H9 (cell line): ENCODE results near the gene INVS. TPM values are rescaled to one million over a fixed set of nuclear protein-coding genes. Genes with fewer than 3 reads are reported as not detected.

Experiments used
- DNase-seq: peaks from one replicate; pipeline ENCODE4 v3.0.0-alpha.2; 2017
- H2AFZ ChIP-seq: one replicate; pipeline ENCODE4 v1.6.1; 2013; ENCODE audit warnings: mild to moderate bottlenecking, low read length, control low read depth, moderate library complexity
- H2AK5ac ChIP-seq: 2 replicates; pipeline ENCODE4 v1.6.1; 2013; ENCODE audit warnings: low read length, control low read depth, mixed read lengths; ENCODE audit not compliant: insufficient read length
- H2BK120ac ChIP-seq: one replicate; pipeline ENCODE4 v1.6.1; 2013; ENCODE audit warnings: low read depth, mild to moderate bottlenecking, low read length, control low read depth, inconsistent platforms; ENCODE audit not compliant: poor library complexity, severe bottlenecking
- H2BK12ac ChIP-seq: 2 replicates; pipeline ENCODE4 v1.6.1; 2013; ENCODE audit warnings: low read length, control low read depth, mixed read lengths, low read depth; ENCODE audit not compliant: insufficient read length
- H2BK15ac ChIP-seq: 2 replicates; pipeline ENCODE4 v1.6.1; 2013; ENCODE audit warnings: low read depth, low read length, control low read depth
- H2BK20ac ChIP-seq: one replicate; pipeline ENCODE4 v1.6.1; 2013; ENCODE audit warnings: low read depth, mild to moderate bottlenecking, low read length, control low read depth, inconsistent platforms; ENCODE audit not compliant: poor library complexity, severe bottlenecking
- H2BK5ac ChIP-seq: 2 replicates; pipeline ENCODE4 v1.6.1; 2013; ENCODE audit warnings: low read length, control low read depth, mixed read lengths; ENCODE audit not compliant: insufficient read length
- H3K14ac ChIP-seq: 2 replicates; pipeline ENCODE4 v1.6.1; 2013; ENCODE audit warnings: low read length, control low read depth; ENCODE audit not compliant: insufficient read depth
- H3K18ac ChIP-seq: 2 replicates; pipeline ENCODE4 v1.6.1; 2013; ENCODE audit warnings: low read depth, mild to moderate bottlenecking, mixed read lengths, low read length, control low read depth; ENCODE audit not compliant: insufficient read length
- H3K23ac ChIP-seq: 2 replicates; pipeline ENCODE4 v1.6.1; 2013; ENCODE audit warnings: low read length, control low read depth, mixed read lengths, low read depth; ENCODE audit not compliant: insufficient read length
- H3K23me2 ChIP-seq: 2 replicates; pipeline ENCODE4 v1.6.1; 2013; ENCODE audit warnings: low read depth, mild to moderate bottlenecking, mixed read lengths, low read length, control low read depth; ENCODE audit not compliant: insufficient read length, poor library complexity, severe bottlenecking
- H3K27ac ChIP-seq: 2 replicates; pipeline ENCODE4 v1.5.1; 2013; ENCODE audit warnings: low read length, control low read depth, mixed read lengths, low read depth; ENCODE audit not compliant: insufficient read length
- H3K27me3 ChIP-seq: 2 replicates; pipeline ENCODE4 v1.6.1; 2013; ENCODE audit warnings: low read length, control low read depth, inconsistent platforms; ENCODE audit not compliant: insufficient read depth
- H3K4ac ChIP-seq: 2 replicates; pipeline ENCODE4 v1.6.1; 2013; ENCODE audit warnings: low read depth, mild to moderate bottlenecking, control low read depth, inconsistent platforms, low read length, moderate library complexity
- H3K4me1 ChIP-seq: 2 replicates; pipeline ENCODE4 v1.6.1; 2013; ENCODE audit warnings: low read length, control low read depth, inconsistent platforms; ENCODE audit not compliant: insufficient read depth
- H3K4me2 ChIP-seq: 2 replicates; pipeline ENCODE4 v1.6.1; 2013; ENCODE audit warnings: low read length, control low read depth, mixed read lengths; ENCODE audit not compliant: insufficient read length, insufficient read depth
- H3K56ac ChIP-seq: 2 replicates; pipeline ENCODE4 v1.6.1; 2013; ENCODE audit warnings: low read depth, mild to moderate bottlenecking, mixed read lengths, low read length, control low read depth; ENCODE audit not compliant: insufficient read length
- H3K79me1 ChIP-seq: 2 replicates; pipeline ENCODE4 v1.6.1; 2013; ENCODE audit warnings: low read depth, mild to moderate bottlenecking, moderate library complexity, low read length, control low read depth, inconsistent platforms; ENCODE audit not compliant: insufficient read depth, poor library complexity, severe bottlenecking
- H3K79me2 ChIP-seq: 2 replicates; pipeline ENCODE4 v1.6.1; 2013; ENCODE audit warnings: low read length, control low read depth, inconsistent platforms; ENCODE audit not compliant: insufficient read depth
- H3K9ac ChIP-seq: 2 replicates; pipeline ENCODE4 v1.6.1; 2013; ENCODE audit warnings: low read length, control low read depth, mixed read lengths; ENCODE audit not compliant: insufficient read length; ENCODE audit errors: extremely low read depth
- H3K9me3 ChIP-seq: one replicate; pipeline ENCODE4 v1.6.1; 2013; ENCODE audit warnings: low read depth, low read length, inconsistent platforms; ENCODE audit not compliant: control insufficient read depth
- H3T11ph ChIP-seq: one replicate; pipeline ENCODE4 v1.6.1; 2013; ENCODE audit warnings: mild to moderate bottlenecking, low read length, control low read depth, inconsistent platforms
- H4K20me1 ChIP-seq: one replicate; pipeline ENCODE4 v1.6.1; 2013; ENCODE audit not compliant: control insufficient read depth, insufficient read length, insufficient read depth
- H4K5ac ChIP-seq: 2 replicates; pipeline ENCODE4 v1.6.1; 2013; ENCODE audit warnings: low read depth, mild to moderate bottlenecking, mixed read lengths, low read length, control low read depth; ENCODE audit not compliant: insufficient read length
- H4K8ac ChIP-seq: replicated peaks from 2 replicates; pipeline ENCODE4 v1.6.1; 2013; ENCODE audit warnings: low read length, control low read depth, mixed read lengths, low read depth; ENCODE audit not compliant: insufficient read length
- H4K91ac ChIP-seq: 2 replicates; pipeline ENCODE4 v1.6.1; 2013; ENCODE audit warnings: low read depth, mild to moderate bottlenecking, moderate library complexity, mixed read lengths, low read length, control low read depth; ENCODE audit not compliant: insufficient read length
- H3K27ac Mint-ChIP-seq, 3 experiments: 2 replicates in 2 of 3; 3 replicates in 1 of 3; pipeline ENCODE4 v1.8.0; 2020 to 2021; ENCODE audit warnings: mixed read lengths in 3 of 3, mild to moderate bottlenecking in 1 of 3, moderate library complexity in 1 of 3
- H3K27me3 Mint-ChIP-seq: 2 replicates; pipeline ENCODE4 v1.8.0; 2021; ENCODE audit warnings: low read depth, mild to moderate bottlenecking, moderate library complexity, mixed read lengths
- H3K36me3 Mint-ChIP-seq, 3 experiments: 2 replicates in 2 of 3; 3 replicates in 1 of 3; pipeline ENCODE4 v1.8.0; 2020 to 2021; ENCODE audit warnings: low read depth in 3 of 3, mixed read lengths in 3 of 3; ENCODE audit not compliant: insufficient read depth in 1 of 3
- H3K4me1 Mint-ChIP-seq, 2 experiments: 2 replicates each; pipeline ENCODE4 v1.8.0; 2020; ENCODE audit warnings: mixed read lengths in 2 of 2
- H3K4me3 Mint-ChIP-seq, 2 experiments: 2 replicates in 1 of 2; 3 replicates in 1 of 2; pipeline ENCODE4 v1.8.0; 2020 to 2021; ENCODE audit warnings: mild to moderate bottlenecking in 2 of 2, mixed read lengths in 2 of 2, moderate library complexity in 1 of 2
- H3K9me3 Mint-ChIP-seq, 2 experiments: 2 replicates in 1 of 2; 3 replicates in 1 of 2; pipeline ENCODE4 v1.8.0; 2020; ENCODE audit warnings: mild to moderate bottlenecking in 2 of 2, mixed read lengths in 2 of 2, moderate library complexity in 1 of 2
- total RNA-seq: library from RNA; stranded (reverse); gene quantifications from 2 replicates; pipeline ENCODE4 v1.2.1, GENCODE V29; 2021
- TF ChIP-seq, protein P1 (sequence below): fragments of 200-600 bp; sonication (generic); conservative IDR thresholded peaks from 3 replicates; pipeline ENCODE4 v1.8.0; 2021; ENCODE audit warnings: antibody characterized with exemption, mild to moderate bottlenecking

Gene INVS
- total RNA-seq, 1 experiment from 2014 or later: 7.5 TPM

DNA sequence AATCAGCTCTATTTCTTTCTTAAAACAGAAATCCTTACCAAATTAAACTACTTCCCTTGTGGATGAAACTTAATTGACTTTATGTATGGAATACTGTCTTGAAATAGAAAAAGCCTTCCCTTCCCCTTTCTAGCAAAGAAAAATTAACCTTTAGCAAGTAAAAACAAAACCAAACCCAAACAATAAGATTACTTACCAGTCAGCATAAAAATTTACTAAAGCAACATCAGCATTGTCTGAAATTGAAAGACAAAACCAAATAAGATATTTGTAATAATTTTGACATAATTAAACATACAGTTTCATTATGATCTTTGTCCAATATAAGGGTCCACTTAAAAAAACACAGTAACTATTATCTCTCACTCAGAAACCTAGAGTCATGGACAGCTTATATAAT lies 41.4 kb upstream of the INVS start:
- Histone ChIP-seq H2BK120ac (no peak overlapping the region), H3K79me1 (no peaks in the 10 kb centered on the region), H3K14ac (no peak overlapping the region), H3K9ac (no peak overlapping the region), H3K56ac (no peak overlapping the region), H2AK5ac (no peak overlapping the region), H3K23me2 (no peaks in the 10 kb centered on the region), H3K4me2 (no peak overlapping the region), H3K79me2 (no peaks in the 10 kb centered on the region), H4K91ac (no peak overlapping the region), H4K8ac (no peak overlapping the region), H2BK5ac (no peak overlapping the region), H3K4me1 (no peaks in the 10 kb centered on the region), H4K5ac (no peak overlapping the region), H3K23ac (no peak overlapping the region), H2BK15ac (no peak overlapping the region), H3K27me3 (no peaks in the 10 kb centered on the region), H2BK20ac (no peak overlapping the region), H3K9me3 (no peaks in the 10 kb centered on the region), H2AFZ (no peak overlapping the region), H3K4ac (no peak overlapping the region), H4K20me1 (no peaks in the 10 kb centered on the region), H3T11ph (no peak overlapping the region), H3K18ac (no peak overlapping the region), H3K27ac (no peak overlapping the region), H2BK12ac (no peak overlapping the region)
- H3K27me3 Mint-ChIP-seq: no peaks in the 10 kb centered on the region
- peaks cover 0 to 5% (median 0%) of the 10 kb centered on the region in 3 experiments; a peak in 2 of 7 replicates for H3K36me3 Mint-ChIP-seq
- no peak overlapping the region for H3K27ac Mint-ChIP-seq
- no peak overlapping the region for H3K4me3 Mint-ChIP-seq
- H3K4me1 Mint-ChIP-seq: peaks cover 0 to 3% of the 10 kb centered on the region in 2 experiments; a peak in 1 of 4 replicates
- DNase-seq: no peak
- no peaks in the 10 kb centered on the region for H3K9me3 Mint-ChIP-seq
- TF ChIP-seq, protein P1, sequence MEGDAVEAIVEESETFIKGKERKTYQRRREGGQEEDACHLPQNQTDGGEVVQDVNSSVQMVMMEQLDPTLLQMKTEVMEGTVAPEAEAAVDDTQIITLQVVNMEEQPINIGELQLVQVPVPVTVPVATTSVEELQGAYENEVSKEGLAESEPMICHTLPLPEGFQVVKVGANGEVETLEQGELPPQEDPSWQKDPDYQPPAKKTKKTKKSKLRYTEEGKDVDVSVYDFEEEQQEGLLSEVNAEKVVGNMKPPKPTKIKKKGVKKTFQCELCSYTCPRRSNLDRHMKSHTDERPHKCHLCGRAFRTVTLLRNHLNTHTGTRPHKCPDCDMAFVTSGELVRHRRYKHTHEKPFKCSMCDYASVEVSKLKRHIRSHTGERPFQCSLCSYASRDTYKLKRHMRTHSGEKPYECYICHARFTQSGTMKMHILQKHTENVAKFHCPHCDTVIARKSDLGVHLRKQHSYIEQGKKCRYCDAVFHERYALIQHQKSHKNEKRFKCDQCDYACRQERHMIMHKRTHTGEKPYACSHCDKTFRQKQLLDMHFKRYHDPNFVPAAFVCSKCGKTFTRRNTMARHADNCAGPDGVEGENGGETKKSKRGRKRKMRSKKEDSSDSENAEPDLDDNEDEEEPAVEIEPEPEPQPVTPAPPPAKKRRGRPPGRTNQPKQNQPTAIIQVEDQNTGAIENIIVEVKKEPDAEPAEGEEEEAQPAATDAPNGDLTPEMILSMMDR: no peak
